HG03575 (cell line): Measurements from ENCODE around the gene LPCAT1.
"Not testable (repeated sequence)": the region's sequence is repeated elsewhere in the genome, so short reads cannot be mapped to it uniquely, and the experiment has no call there.

Experiments
- ATAC-seq: cut with Tn5 transposase; IDR thresholded peaks from one replicate; pipeline ENCODE4 v1.9.1; 2021; ENCODE audit not compliant: unreplicated experiment, insufficient number of reproducible peaks, low FRiP score; ENCODE audit errors: extremely low read depth

The LPCAT1 gene, protein sequence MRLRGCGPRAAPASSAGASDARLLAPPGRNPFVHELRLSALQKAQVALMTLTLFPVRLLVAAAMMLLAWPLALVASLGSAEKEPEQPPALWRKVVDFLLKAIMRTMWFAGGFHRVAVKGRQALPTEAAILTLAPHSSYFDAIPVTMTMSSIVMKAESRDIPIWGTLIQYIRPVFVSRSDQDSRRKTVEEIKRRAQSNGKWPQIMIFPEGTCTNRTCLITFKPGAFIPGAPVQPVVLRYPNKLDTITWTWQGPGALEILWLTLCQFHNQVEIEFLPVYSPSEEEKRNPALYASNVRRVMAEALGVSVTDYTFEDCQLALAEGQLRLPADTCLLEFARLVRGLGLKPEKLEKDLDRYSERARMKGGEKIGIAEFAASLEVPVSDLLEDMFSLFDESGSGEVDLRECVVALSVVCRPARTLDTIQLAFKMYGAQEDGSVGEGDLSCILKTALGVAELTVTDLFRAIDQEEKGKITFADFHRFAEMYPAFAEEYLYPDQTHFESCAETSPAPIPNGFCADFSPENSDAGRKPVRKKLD

DNA sequence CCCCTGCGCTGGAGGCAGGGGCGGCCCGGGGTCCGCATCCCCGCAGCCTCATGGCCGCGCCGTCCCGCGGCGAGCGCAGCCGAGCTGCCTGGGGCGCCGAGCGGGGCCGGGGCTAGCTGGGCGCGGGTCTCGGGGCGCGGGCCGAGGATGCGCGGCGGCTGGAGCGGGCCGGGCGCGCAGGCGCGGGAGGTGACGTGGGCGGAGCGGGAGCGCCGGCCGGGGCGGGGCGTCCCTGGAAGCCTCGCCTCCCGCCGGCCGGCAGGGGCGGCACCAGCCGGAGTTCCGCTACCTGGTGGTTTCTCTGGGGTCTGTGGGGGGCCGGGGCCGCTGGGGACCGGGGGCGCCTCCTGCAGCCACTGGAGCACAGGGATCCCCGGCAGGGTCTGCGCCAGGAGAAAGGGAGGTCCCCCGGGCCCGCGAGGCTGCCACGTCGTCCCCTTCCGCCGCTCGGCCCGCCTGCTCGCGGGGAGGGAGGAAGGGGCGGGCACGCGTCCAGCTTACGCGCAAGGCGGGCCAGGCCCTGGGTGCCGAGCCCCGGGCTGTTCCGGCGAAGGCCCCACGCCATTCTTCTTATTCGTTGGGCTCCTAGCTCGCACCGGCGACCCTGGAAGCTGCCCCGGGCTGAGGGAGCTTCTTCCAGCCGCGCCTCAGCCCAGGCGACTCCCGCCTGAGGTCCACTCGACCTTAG, at the start of gene LPCAT1:
TSS of gene LPCAT1 (minus strand) at position 168 of the 688 bp plus-strand sequence. CDS start at position 52, 116 bp downstream.
- no peak for ATAC-seq

DNA sequence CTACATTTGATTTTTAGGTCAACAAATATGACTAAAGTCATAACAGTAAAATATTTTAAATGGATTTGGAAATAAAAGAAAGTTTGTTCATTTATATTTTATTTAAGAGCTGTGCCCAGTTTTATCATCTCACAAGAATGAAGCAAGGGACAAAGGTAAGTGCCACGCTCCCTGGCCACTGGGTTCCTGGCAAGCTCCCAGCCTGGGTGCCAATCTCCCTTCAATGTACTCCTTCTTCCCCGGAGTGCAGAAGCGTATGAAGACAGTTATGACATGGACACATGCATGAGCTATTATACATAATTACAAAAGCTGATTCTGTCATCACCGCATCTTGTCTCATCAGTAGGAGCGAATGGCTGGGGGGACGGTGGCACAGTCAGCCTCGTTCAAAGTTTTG, 48.1 kb upstream of the LPCAT1 start:
- ATAC-seq: not testable (repeated sequence)

DNA sequence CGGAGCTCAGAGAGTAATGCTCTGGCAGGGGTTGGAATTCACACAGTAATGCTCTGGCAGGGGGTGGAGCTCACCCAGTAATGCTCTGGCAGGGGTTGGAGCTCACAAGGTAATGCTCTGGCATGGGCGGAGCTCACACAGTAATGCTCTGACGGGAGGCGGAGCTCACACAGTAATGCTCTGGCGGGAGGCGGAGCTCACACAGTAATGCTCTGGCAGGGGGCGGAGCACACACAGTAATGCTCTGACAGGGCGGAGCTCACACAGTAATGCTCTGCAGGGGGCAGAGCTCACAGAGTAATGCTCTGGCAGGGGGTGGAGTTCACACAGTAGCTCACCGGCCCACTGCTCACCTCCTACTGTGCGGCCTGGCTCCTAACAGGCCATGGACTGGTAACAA, 47.2 kb upstream of the LPCAT1 start:
- no peak for ATAC-seq

DNA sequence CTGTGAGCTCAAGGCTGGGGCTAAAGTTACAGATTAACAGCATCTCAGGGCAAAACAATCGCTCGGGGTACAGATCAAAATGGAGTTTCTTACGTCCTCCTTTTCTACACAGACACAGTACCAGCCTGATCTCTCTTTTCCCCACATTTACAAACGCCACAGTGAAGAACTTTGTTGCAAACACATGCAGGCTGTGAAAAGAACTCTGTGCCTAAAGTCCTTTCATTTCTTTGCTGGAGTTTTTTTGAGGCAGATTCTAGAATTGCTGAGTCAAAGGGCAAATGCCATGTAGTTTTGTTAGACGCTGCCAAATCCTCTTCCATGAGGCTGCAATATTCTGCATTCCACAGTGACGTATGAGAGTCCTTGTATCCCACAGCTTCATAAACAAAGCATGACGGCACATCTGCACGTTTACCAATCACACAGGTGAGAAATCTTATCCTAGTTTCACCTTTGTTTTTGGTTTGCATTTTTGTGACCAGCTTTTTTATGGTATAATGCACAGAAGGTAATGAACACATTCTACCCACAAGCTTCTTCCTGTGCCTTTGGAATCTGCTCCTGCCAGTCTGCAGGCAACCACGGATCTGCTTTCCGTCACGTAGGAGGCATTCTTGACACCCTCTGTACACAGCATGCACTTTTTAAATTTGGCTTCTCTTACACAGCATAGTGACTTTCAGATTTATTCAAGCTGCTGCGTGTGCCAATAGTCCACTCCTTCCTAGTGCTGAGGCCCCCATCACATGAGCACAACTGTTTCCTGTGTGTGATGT, 44.6 kb upstream of the LPCAT1 start:
- ATAC-seq: no peak

DNA sequence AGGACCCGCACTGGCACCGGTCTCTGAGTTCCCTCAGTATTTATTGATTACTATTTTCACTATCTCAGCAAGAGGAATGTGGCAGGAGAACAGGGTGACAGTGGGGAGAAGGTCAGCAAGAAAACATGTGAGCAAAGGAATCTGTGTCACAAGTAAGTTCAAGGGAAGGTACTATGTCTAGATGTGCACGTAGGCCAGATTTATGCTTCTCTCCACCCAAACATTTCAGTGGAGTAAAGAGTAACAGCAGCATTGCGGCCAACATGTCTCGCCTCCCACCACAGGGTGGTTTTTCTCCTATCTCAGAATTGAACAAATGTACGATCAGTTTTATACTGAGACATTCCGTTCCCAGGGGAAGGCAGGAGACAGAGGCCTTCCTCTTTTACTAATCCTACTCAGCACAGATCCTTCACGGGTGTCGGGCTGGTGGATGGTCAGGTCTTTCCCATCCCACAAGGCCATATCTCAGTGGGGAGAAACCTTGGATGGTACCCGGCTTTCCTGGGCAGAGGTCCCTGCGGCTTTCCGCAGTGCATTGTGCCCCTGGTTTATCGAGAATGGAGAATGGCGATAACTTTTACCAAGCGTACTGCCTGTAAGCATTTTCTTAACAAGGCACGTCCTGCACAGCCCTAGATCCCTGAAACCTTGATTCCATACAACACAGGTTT, 43.9 kb upstream of the LPCAT1 start:
- ATAC-seq: not testable (repeated sequence)

DNA sequence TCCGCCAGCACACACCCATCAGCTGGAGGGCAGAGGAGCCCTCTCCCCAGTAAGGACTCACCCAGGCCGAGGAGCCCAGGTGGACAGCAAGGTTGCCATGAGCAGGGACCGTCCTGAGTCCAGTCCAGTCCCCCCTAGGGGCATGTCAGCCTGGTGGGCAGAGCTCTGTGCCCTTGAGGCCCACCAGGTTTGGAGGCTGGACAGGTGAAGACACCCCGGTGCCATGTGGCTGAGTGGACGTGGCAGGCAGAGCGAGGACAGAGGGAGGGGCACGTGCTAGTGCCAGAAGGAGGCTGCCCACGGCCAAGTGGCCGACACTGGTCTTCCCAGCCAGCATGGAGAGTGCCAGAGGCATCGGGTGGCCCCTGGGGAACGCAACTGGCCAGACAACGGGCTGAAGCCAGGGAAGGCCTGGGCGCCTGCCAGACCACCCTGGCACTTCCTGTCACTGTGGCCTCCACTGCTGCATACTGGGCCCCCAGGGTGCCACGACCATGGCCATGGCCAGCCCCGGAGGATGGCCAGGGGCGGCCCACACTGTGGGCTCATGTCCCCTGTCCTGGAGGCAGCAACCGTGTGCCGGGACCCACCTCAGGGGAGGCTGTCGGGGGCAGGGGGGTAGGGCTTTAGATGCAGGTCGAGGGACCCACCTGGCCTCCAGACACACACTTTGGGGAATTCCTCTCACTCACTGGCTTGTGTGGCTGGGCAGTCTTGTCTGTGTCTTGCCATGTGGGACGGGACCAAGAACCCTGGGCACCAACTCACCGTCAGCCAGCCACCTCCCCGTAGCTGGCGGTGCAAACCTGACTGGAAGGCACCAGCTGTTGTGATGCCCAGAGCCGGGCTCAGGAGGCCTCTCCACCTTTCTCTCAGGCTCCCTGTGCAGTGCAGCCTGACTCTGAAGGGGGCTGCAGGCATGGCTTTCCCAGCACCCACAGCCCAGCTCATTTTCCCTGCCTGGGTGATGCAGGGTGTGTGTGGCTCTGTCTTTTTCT, 42.3 kb upstream of the LPCAT1 start:
- no peak for ATAC-seq

DNA sequence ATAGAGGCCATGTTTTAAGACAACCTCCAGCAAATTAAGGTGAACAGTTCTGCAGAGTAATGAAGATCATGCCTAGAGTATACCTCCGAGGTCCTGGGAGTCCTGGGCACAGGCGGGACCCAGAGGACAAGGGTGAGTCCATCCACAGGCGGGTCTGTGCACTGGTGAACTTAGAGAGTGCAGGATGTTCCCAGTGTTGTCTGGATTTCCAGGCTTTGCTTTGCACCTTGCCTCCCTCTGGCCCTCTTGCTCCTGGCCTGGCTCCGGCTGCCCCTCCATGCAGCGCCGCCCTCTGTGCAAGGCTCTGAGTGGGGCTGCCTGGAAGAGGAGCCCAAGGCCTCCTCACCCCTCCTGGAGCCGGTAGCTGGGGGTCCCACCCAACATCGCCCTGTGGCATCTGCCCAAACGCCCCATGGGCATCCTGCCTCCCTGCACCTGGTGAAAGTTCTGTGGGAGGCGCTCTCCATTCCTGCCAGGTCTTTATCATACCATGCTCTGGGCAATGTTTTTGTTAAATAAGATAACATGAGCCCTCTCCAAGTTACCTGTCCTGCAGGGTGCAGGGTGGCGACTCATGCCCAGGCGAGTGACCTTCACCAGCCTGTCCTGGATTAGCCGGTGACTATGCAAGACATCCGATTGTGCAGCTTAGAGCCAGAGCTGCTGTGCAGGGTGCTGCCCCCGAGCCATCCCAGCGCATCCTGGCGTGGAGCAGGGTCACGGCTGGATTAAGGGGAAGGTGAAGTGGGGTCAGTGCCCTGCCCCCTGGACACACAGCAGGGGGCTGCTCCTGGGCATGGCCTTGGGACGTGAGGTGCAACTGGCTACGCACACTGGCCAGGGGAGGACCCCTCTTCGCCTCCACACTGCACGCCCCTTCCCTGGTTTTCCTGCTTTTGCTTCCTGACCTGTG, 41.3 kb upstream of the LPCAT1 start:
- ATAC-seq: no peak

DNA sequence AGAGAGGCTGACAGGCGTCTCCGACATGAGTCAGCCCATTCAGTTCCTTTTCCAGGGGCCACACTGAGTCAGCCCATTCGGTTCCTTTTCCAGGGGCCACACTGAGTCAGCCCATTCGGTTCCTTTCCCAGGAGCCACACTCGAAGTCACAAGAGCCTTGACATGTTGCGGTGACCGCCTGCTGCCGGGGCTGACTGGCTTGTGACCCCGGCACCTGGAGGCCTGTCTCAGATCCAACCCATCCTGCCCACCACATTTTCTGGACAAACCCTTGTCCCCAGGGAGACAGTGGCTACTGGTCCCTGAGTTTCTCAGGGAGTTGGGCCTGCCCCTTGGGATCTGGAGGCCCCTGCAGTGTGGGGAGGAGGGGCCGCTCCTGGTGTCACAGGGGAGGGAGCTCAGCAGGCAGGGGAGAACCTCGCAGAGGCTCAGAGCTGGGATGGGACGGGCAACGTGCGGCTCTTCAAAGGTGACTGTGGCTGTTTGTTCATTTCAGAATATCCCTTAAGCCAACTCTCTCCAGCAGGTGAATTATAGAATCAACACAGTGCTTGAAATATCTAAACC, 40.5 kb upstream of the LPCAT1 start:
- ATAC-seq: no peak

DNA sequence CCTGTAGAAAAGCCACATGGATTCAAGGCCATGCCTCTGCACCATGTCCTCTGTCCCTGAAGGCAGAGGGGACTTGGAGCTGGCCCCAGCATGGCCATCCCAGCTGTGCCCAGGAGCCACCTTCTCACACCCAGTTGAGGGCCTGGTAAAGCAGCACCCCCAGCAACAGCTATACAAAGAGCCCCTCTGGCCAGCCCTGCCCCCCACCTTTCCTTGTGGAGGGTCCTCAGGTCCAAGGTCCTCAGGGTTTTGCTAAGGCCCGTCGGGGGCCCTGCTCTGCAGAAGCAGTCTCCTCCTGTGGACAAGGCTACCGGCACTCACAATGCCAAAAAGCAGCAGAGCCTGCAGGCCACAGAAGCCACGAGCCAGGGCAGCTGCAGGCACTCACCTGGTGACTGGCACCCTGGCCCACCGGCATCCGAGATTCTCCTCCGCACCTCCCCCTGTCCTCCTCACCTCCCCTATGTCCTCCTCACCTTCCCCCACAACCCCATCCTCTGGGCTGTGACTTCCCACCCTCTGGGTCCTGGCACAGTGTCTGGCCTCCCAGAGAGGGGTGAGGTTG, 39.9 kb upstream of the LPCAT1 start:
- ATAC-seq: no peak

DNA sequence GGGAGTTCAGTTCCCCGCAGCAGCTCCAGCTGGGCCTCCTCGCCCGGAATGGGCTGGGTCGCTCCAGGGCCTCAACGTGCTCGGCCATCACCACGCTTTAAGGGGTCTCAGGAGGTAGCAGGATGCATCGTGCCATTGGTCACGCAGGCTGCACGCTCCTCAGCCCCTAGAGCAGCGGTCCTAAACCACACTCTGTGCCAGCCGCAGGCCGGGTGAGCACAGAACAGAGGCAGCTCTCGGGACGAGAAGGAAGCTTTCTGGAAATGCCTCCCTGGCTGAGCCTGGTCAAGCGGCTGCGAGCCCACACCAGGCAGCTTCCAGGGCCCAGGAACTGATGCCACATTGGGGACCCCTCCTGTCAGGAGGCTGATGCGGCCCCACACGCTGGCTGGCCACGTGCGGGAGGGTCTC, 39.3 kb upstream of the LPCAT1 start:
- no peak for ATAC-seq

DNA sequence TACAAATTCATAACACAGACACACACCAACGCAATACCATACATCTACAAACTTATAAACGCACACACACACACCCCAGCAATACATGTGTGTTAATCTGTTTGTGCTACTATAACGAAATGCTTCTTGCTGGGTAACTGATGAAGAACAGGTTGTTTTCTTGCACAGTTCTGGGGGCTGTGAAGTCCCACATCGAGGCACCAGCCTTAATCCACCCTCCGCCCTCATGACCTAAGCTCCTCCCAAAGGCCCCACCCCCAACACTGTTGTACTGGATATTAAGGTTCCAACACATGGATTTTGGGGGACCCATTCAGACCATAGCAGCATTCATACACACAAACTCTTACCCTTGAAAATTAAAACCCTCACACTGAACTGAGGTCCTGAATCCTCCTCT, 38.8 kb upstream of the LPCAT1 start:
- no peak for ATAC-seq

DNA sequence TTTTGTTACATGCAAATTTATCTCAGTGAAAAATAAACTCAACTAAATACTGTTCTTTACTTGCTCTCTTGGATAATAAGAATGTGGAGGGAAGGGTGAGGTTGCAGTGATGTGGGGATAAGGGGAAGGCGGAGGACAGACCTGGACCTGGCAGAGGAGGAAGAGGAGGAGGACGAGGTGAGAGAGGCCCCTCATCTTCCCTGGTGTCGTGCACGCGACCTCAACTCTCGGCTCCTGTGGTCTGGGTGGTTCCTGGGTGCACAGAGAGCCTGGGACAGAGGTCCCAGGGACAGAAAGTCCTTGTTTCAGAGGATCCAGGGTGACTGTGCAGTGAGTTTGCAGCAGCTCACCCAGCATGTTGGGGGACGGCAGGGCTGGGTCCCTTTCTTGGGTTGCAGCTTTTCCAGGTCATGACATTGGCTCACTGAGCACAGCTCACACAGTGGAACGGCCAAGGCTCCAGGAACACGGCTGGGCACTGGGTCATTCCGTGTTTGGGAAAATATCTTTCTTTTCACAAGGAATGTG, 37.7 kb upstream of the LPCAT1 start:
- no peak for ATAC-seq

DNA sequence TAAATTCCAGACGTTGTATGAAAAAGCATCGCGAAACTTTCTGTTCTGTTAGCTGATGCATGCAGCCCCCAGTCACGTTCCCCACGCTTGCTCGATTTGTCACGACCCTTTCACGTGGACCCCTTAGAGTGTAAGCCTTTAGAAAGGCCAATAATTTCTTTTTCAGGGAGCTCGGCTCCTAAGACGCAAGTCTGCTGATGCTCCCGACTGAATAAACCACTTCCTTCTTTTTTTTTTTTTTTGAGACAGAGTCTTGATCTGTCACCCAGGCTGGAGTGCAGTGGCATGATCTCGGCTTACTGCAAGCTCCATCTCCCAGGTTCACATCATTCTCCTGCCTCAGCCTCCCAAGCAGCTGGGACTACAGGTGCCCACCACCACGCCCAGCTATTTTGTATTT, 36.7 kb upstream of the LPCAT1 start:
- ATAC-seq: not testable (repeated sequence)

DNA sequence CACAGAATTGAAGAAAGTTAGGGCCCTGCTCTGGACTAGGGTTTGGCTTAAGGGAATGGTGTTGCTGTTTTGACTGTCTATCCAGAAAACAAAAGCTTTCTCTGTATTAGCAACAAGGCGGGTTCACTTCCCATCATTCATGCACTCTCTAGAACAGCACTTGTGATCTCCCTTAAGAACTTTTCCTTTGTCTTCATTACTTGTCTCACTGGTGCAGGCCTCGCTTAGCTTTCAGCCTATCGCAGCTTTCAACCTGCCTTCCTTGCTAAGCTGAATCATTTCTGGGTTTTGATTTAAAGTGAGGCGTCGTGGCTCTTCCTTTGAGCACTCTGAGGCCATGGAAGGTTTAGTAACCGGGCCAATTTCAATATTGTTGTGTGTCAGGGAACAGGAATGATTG, 35.2 kb upstream of the LPCAT1 start:
- ATAC-seq: no peak

DNA sequence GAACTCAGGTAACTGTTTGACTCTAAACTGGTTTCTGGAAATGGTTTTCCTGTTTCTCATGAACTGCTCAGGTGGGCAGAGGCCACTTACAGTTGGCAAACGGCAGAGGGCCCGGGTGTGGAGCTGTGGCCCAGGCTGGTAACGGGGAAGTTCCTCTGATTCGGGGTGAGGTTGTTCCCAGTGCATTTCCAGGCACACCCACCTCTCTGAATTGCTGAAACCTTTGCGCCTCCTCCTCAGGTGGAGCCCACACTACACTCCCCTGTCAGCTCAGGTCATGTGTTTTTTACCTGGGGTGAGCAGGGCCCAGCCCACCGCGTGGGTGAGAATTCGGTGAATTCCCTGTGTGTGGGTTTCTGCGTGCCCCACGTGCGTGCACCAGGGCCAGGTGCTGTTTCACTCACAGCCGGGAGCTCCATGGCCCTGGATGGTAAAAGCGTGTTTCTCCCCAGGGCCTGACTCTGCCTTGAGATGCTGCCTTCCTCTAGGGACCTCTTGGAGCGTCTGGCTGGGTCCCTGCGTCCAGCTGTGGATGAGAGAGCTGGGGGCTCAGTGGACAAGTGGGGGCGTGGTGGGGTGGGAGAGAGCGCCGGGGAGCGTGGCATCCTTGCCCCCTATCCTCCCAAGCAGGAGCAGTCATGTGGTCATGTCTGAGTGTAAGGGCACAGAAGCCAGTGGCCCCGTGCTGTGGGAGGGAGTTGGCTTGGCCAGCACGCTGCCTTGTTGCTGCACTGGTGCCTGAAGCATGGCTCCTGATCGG, 33.5 kb upstream of the LPCAT1 start:
- no peak for ATAC-seq
